Spleen (tissue), 13 donors: Measurements from ENCODE around the gene PCYT1A. TPM values are rescaled to one million over a fixed set of nuclear protein-coding genes. Genes with fewer than 3 reads are reported as not detected.
A peak's percentile ranks its signal among the peaks of the same experiment; 100 is the strongest.

Experiments used
- DNase-seq: peaks from one replicate; pipeline ENCODE4 v3.0.0-alpha.2; 2020
- H3K27ac ChIP-seq, 8 donors: fragments of 200-600 bp; sonication (generic) in 7 of 8; 1 replicate in 4 of 8; 2 replicates in 4 of 8; pipeline versions ENCODE4 v1.5.0 to v1.8.0; 2016 to 2021; ENCODE audit warnings: inconsistent platforms in 4 of 8, mild to moderate bottlenecking in 4 of 8, moderate library complexity in 1 of 8
- H3K27me3 ChIP-seq, 7 donors: fragments of 200-600 bp; sonication (generic) in 6 of 7; replicated peaks in 1 of 7; 1 replicate in 4 of 7; 2 replicates in 3 of 7; pipeline versions ENCODE4 v1.5.0 to v1.8.0; 2016 to 2021; ENCODE audit warnings: inconsistent platforms in 3 of 7, mild to moderate bottlenecking in 1 of 7
- H3K36me3 ChIP-seq, 6 donors: fragments of 200-600 bp; sonication (generic) in 5 of 6; 1 replicate in 4 of 6; 2 replicates in 2 of 6; pipeline versions ENCODE4 v1.5.0 to v1.8.0; 2016 to 2021; ENCODE audit warnings: inconsistent platforms in 2 of 6
- H3K4me1 ChIP-seq, 6 donors: fragments of 200-600 bp; sonication (generic) in 5 of 6; 1 replicate in 3 of 6; 2 replicates in 3 of 6; pipeline versions ENCODE4 v1.5.0 to v1.8.0; 2016 to 2021; ENCODE audit warnings: inconsistent platforms in 3 of 6
- H3K4me3 ChIP-seq, 8 donors: fragments of 200-600 bp; sonication (generic) in 7 of 8; 1 replicate in 4 of 8; 2 replicates in 4 of 8; pipeline versions ENCODE4 v1.5.0 to v1.8.0; 2016 to 2021; ENCODE audit warnings: inconsistent platforms in 4 of 8, mild to moderate bottlenecking in 4 of 8, moderate library complexity in 2 of 8
- H3K9me3 ChIP-seq, 8 donors: fragments of 200-600 bp; sonication (generic) in 7 of 8; 1 replicate in 4 of 8; 2 replicates in 4 of 8; pipeline versions ENCODE4 v1.5.0 to v1.8.0; 2016 to 2021; ENCODE audit warnings: inconsistent platforms in 4 of 8
- CTCF ChIP-seq, 11 experiments: fragments of 200-600 bp in 7 of 11; fragments of 450-650 bp in 4 of 11; sonication (generic) in 4 of 11; IDR thresholded peaks in 8 of 11; conservative IDR thresholded peaks in 3 of 11; 1 replicate in 7 of 11; 2 replicates in 4 of 11; pipeline versions ENCODE4 v1.4.0 to v1.8.0; 2016 to 2021; ENCODE audit warnings: antibody characterized with exemption in 11 of 11, inconsistent platforms in 4 of 11, mild to moderate bottlenecking in 1 of 11
- POLR2A ChIP-seq, 3 donors: fragments of 450-650 bp; IDR thresholded peaks; one replicate each; pipeline ENCODE4 v1.5.1; 2017; ENCODE audit warnings: antibody characterized with exemption in 3 of 3, mild to moderate bottlenecking in 1 of 3
- POLR2AphosphoS5 ChIP-seq, 3 donors: sonication (generic); formaldehyde crosslinking; IDR thresholded peaks; one replicate each; pipeline ENCODE4 v1.5.1; 2017; ENCODE audit warnings: antibody characterized with exemption in 3 of 3
- WGBS, 5 donors: extraction: QIAGEN DNeasy Blood & Tissue Kit in 3 of 5; methylation state at CpG; one replicate each; pipeline versions ENCODE4 v1.1.5 to v1.1.7; 2013 to 2018; 5-methylcytosine and 5-hydroxymethylcytosine counted together
- intact Hi-C: fragments of 100-400 bp; cut with DNase I; formaldehyde crosslinking; loops from one replicate; pipeline ENCODE4 v1.15.0; 2023; ENCODE audit warnings: low total_unique reads
- long read RNA-seq, 2 donors: transcript quantifications; one replicate each; lab custom pipeline, GENCODE V29; 2026
- polyA plus RNA-seq, 3 donors: library from polyadenylated mRNA; stranded (reverse); fragments of 200-250 nt; gene quantifications; one replicate each; pipeline ENCODE4 v1.2.1, GENCODE V29; 2013
- total RNA-seq, 7 donors: library from RNA; depleted of rRNA in 3 of 7; stranded (reverse); fragments of >200 nt in 3 of 7; fragmentation: NEBNext Ultra II Directional in 4 of 7; extraction: Animal tissue kit (Norgen Biotek cat#: 25700) in 4 of 7; gene quantifications; one replicate each; pipeline versions ENCODE4 v1.1.0 to v1.2.1, GENCODE V29; 2016 to 2021
- donor health status: healthy with polysubstance abuse.
- donor health status: DM: no; HTN: no; CAD: no; lungs with moderate emphysema.
- donor health status: DM: no; HTN: no; CAD: no.
- donor health status: Bipolar disorder and iron deficiency.
- donor health status: healthy.
- donor health status: DM: no; HTN: no; CAD: no.
- donor health status: DM: yes; HTN: yes; CAD: no.

The PCYT1A gene
- total RNA-seq, result 100 to 1,000 TPM in 3 of 7 donors, 10 to 100 TPM in 4; 63.2 to 128 (median 94.9) TPM
- polyA plus RNA-seq, result 10 to 100 TPM; 10.6 to 27.1 (median 24.9) TPM
- long read RNA-seq, donor 1, transcript PCYT1A-206 (9 exons, 1,482 nt), result major isoform, 6 of 7 reads
- long read RNA-seq, donor 1, partial matches to known transcripts, result 0 of 7 reads
- long read RNA-seq, donor 1, other reads (novel, unspliced or antisense), result 0 of 7 reads
- long read RNA-seq, donor 2, partial matches to known transcripts, result 0 of 6 reads
- long read RNA-seq, donor 2, other reads (novel, unspliced or antisense), result 0 of 6 reads

- Histone ChIP-seq H3K27ac (peak within 1 kb of the TSS; percentile 84 to 98 (median 94)), H3K9me3 (no peaks in the 10 kb centered on the region), H3K4me1 (peaks cover 18 to 67% (median 50%) of the 10 kb centered on the region in 6 donors), H3K36me3 (peaks cover 0 to 7% (median 0%) of the 10 kb centered on the region in 6 donors), H3K27me3 (no peaks in the 10 kb centered on the region), H3K4me3 (peak within 1 kb of the TSS; percentile 72 to 97 (median 78))
- WGBS, 5 donors, result 0% methylated on average over 13 to 55 of the region's 55 CpGs
- intact Hi-C loops, result no loop called here
- peak; percentile 97 for DNase-seq
- TF ChIP-seq POLR2AphosphoS5 (IDR thresholded peaks at IDR 0.05) (peak; percentile 94 to 96 (median 95)), POLR2A (IDR thresholded peaks at IDR 0.05) (peak in 2 of 3 donors; percentile 20 to 62), CTCF (IDR thresholded peaks at IDR 0.05 in 8 of 11, conservative IDR thresholded peaks at IDR 0.05 in 3 of 11) (no peak)
Measured at GRCh38 chr3:196287440-196288140, at the start of gene PCYT1A. Gene PCYT1A (minus strand): TSS chr3:196287726. CDS start chr3:196270531, 17,195 bp downstream.

GRCh38 chr3:196336319-196337145 is 49.0 kb upstream of the PCYT1A start:
- no peaks in the 10 kb centered on the region for H3K36me3 ChIP-seq
- H3K4me3 ChIP-seq, result no peak overlapping the region
- H3K4me1 ChIP-seq, result peaks cover 0 to 17% (median 0%) of the 10 kb centered on the region in 6 donors
- 84 to 91% (median 87%) methylated on average over 17 of the region's 17 CpGs for WGBS, 5 donors
- no peaks in the 10 kb centered on the region for H3K9me3 ChIP-seq
- H3K27ac ChIP-seq, result no peak overlapping the region
- intact Hi-C loops, result no loop called here
- no peak for DNase-seq
- TF ChIP-seq CTCF (IDR thresholded peaks at IDR 0.05 in 8 of 11, conservative IDR thresholded peaks at IDR 0.05 in 3 of 11) (no peak), POLR2AphosphoS5 (IDR thresholded peaks at IDR 0.05) (no peak), POLR2A (IDR thresholded peaks at IDR 0.05) (no peak)
- H3K27me3 ChIP-seq, result peaks cover 0 to 5% (median 0%) of the 10 kb centered on the region in 7 donors

GRCh38 chr3:196335503-196335948 is 48.0 kb upstream of the PCYT1A start:
- intact Hi-C loops, result no loop called here
- Histone ChIP-seq H3K27ac (no peak overlapping the region), H3K4me1 (peaks cover 0 to 13% (median 0%) of the 10 kb centered on the region in 6 donors), H3K4me3 (no peak overlapping the region), H3K27me3 (peaks cover 0 to 5% (median 0%) of the 10 kb centered on the region in 7 donors), H3K9me3 (no peaks in the 10 kb centered on the region), H3K36me3 (no peaks in the 10 kb centered on the region)
- WGBS, 5 donors, result 73 to 84% (median 78%) methylated on average over 11 to 12 of the region's 12 CpGs
- no peak for TF ChIP-seq POLR2AphosphoS5 (IDR thresholded peaks at IDR 0.05)
- no peak for TF ChIP-seq POLR2A (IDR thresholded peaks at IDR 0.05)
- TF ChIP-seq CTCF (IDR thresholded peaks at IDR 0.05 in 8 of 11, conservative IDR thresholded peaks at IDR 0.05 in 3 of 11), result no peak
- no peak for DNase-seq
